PC-3 (cell line): ENCODE measurements around the gene VIPR2. TPM values are rescaled to one million over a fixed set of nuclear protein-coding genes. Genes with fewer than 3 reads are reported as not detected.
"Not testable (repeated sequence)": the region's sequence is repeated elsewhere in the genome, so short reads cannot be mapped to it uniquely, and the experiment has no call there.

Experiments
- ATAC-seq: fragments of 200-7000 bp; cut with Tn5 transposase; 2 replicates; pipeline ENCODE4 v1.9.1; 2020; ENCODE audit warnings: mild to moderate bottlenecking, moderate library complexity
- BruUV-seq: library from RNA; stranded (reverse); fragments of 400-500 nt; replicated peaks from 2 replicates; lab custom pipeline; 2021; lab: Mats Ljungman, UMichigan
- CTCF ChIA-PET: fragments of 300-600 bp; sonication (Branson Sonifier 250); formaldehyde crosslinking; loops from one replicate; lab custom pipeline; 2022; ENCODE audit warnings: antibody characterized with exemption; lab: Charles Lee
- POLR2A ChIA-PET: fragments of 300-600 bp; sonication (Branson Sonifier 250); formaldehyde crosslinking; loops from one replicate; lab custom pipeline; 2022; ENCODE audit warnings: antibody characterized with exemption; ENCODE audit not compliant: unreplicated experiment; lab: Charles Lee
- DNase-seq: peaks from one replicate; pipeline ENCODE4 v3.0.0-alpha.2; 2015
- H2AFZ ChIP-seq: fragments of 300-600 bp; sonication (generic); 2 replicates; pipeline ENCODE4 v1.6.0; 2016; ENCODE audit warnings: antibody characterized with exemption, low read length
- H3F3A ChIP-seq: fragments of 300-600 bp; sonication (generic); one replicate; pipeline ENCODE4 v1.6.0; 2017; ENCODE audit warnings: antibody characterized with exemption, low read length, control low read depth, mild to moderate bottlenecking; ENCODE audit not compliant: unreplicated experiment
- H3K27ac ChIP-seq: fragments of 300-600 bp; sonication (generic); 2 replicates; pipeline ENCODE4 v1.5.1; 2016; ENCODE audit warnings: mild to moderate bottlenecking, low read length
- H3K27me3 ChIP-seq: fragments of 300-600 bp; sonication (generic); 2 replicates; pipeline ENCODE4 v1.6.1; 2016; ENCODE audit warnings: low read length, mixed read lengths
- H3K36me3 ChIP-seq: fragments of 300-600 bp; sonication (generic); 2 replicates; pipeline ENCODE4 v1.6.1; 2016; ENCODE audit warnings: low read depth, mixed run types, low read length, mixed read lengths
- H3K4me1 ChIP-seq: fragments of 300-600 bp; sonication (generic); 2 replicates; pipeline ENCODE4 v1.5.1; 2016; ENCODE audit warnings: low read length; ENCODE audit not compliant: insufficient read depth
- H3K4me2 ChIP-seq: fragments of 300-600 bp; sonication (generic); 2 replicates; pipeline ENCODE4 v1.6.0; 2016; ENCODE audit warnings: low read length
- H3K4me3 ChIP-seq: fragments of 300-600 bp; sonication (generic); 2 replicates; pipeline ENCODE4 v1.5.1; 2016; ENCODE audit warnings: mild to moderate bottlenecking, low read length, mixed read lengths
- H3K79me2 ChIP-seq: fragments of 300-600 bp; sonication (generic); 2 replicates; pipeline ENCODE4 v1.6.1; 2017; ENCODE audit warnings: low read length, mixed read lengths
- H3K9ac ChIP-seq: fragments of 300-600 bp; sonication (generic); 2 replicates; pipeline ENCODE4 v1.6.0; 2016; ENCODE audit warnings: mild to moderate bottlenecking, low read length
- H3K9me2 ChIP-seq: fragments of 300-600 bp; sonication (generic); replicated peaks from 2 replicates; pipeline ENCODE4 v1.6.1; 2016; ENCODE audit warnings: mixed run types, low read length, mixed read lengths
- H3K9me3 ChIP-seq: fragments of 300-600 bp; sonication (generic); 2 replicates; pipeline ENCODE4 v1.6.1; 2016; ENCODE audit warnings: low read length, mixed read lengths
- H4K20me1 ChIP-seq: fragments of 300-600 bp; sonication (generic); 2 replicates; pipeline ENCODE4 v1.6.1; 2016; ENCODE audit warnings: low read length, mixed read lengths
- CTCF ChIP-seq: fragments of 300-600 bp; sonication (generic); conservative IDR thresholded peaks from 2 replicates; pipeline ENCODE4 v1.5.1; 2017; ENCODE audit warnings: antibody characterized with exemption, low read depth, mild to moderate bottlenecking, low read length
- EZH2 ChIP-seq: fragments of 300-600 bp; sonication (generic); IDR thresholded peaks from one replicate; pipeline ENCODE4 v1.6.1; 2017; ENCODE audit warnings: antibody characterized with exemption, mild to moderate bottlenecking, low read length; ENCODE audit not compliant: unreplicated experiment
- EZH2phosphoT487 ChIP-seq: fragments of 300-600 bp; sonication (generic); IDR thresholded peaks from 2 replicates; pipeline ENCODE4 v1.6.1; 2018; ENCODE audit warnings: mild to moderate bottlenecking, antibody characterized with exemption, low read length, borderline replicate concordance
- intact Hi-C: fragments of 100-400 bp; cut with micrococcal nuclease; formaldehyde crosslinking; loops from 2 replicates; pipeline ENCODE4 v1.9.0; 2023
- total RNA-seq: library from RNA; depleted of rRNA; stranded (reverse); fragments of >200 nt; gene quantifications from 2 replicates; pipeline ENCODE4 v1.2.3, GENCODE V29; 2014

The VIPR2 gene
- total RNA-seq, 1 experiment from 2014 or later, result not detected

- Histone ChIP-seq H3K9me2 (no peaks in the 10 kb centered on the region), H3K4me1 (no peaks in the 10 kb centered on the region; the same call in 1 of the 2 replicates), H3K9ac (no peak overlapping the region), H3K27ac (no peak overlapping the region), H3F3A (no peaks in the 10 kb centered on the region), H3K79me2 (no peaks in the 10 kb centered on the region), H3K9me3 (no peaks in the 10 kb centered on the region), H3K36me3 (no peaks in the 10 kb centered on the region), H2AFZ (no peak overlapping the region), H4K20me1 (no peaks in the 10 kb centered on the region), H3K27me3 (peaks cover 40% of the 10 kb centered on the region), H3K4me2 (no peak overlapping the region), H3K4me3 (no peak overlapping the region)
- ATAC-seq (no peak), DNase-seq (no peak)
- POLR2A ChIA-PET, result no interaction called here
- intact Hi-C loops, result no loop called here
- CTCF ChIA-PET, result no interaction called here
- no peak for TF ChIP-seq CTCF
- no peak for TF ChIP-seq EZH2
- no peak for TF ChIP-seq EZH2phosphoT487
- BruUV-seq, result no TSS peak
These were observed 8.7 kb downstream of the VIPR2 start for GRCh38 chr7:159136013-159136412.

GRCh38 chr7:159132670-159133443, 11.8 kb downstream of the VIPR2 start:
- intact Hi-C loops, result loop anchor here (2.0 kb wide), 1 partner anchor 30 kb away; no protein-coding TSS in a partner anchor
- POLR2A ChIA-PET, H3K9me2 ChIP-seq: not testable (repeated sequence)

GRCh38 chr7:159130820-159131219, 13.8 kb downstream of the VIPR2 start:
- H3K79me2 ChIP-seq, result no peaks in the 10 kb centered on the region
- no peaks in the 10 kb centered on the region for H3K36me3 ChIP-seq
- no TSS peak for BruUV-seq
- CTCF ChIA-PET, result no interaction called here
- no peak overlapping the region for H3K4me3 ChIP-seq
- POLR2A ChIA-PET, result no interaction called here
- no peak for ATAC-seq
- no peak overlapping the region for H3K4me2 ChIP-seq
- DNase-seq, result no peak
- H3K27me3 ChIP-seq, result peaks cover 28% of the 10 kb centered on the region
- H3K27ac ChIP-seq, result no peak overlapping the region
- H4K20me1 ChIP-seq, result no peaks in the 10 kb centered on the region
- no peak overlapping the region for H2AFZ ChIP-seq
- no peaks in the 10 kb centered on the region for H3K4me1 ChIP-seq
- TF ChIP-seq EZH2 (no peak), CTCF (no peak), EZH2phosphoT487 (no peak)
- H3K9me2 ChIP-seq, result no peaks in the 10 kb centered on the region
- no peaks in the 10 kb centered on the region for H3K9me3 ChIP-seq
- H3K9ac ChIP-seq, result no peak overlapping the region
- no peaks in the 10 kb centered on the region for H3F3A ChIP-seq
- intact Hi-C loops, result no loop called here

More at GRCh38 chr7:159132670-159133443, 11.8 kb downstream of the VIPR2 start:
- H3K4me3 ChIP-seq, ATAC-seq, H3K4me2 ChIP-seq, H2AFZ ChIP-seq, H3F3A ChIP-seq, H3K4me1 ChIP-seq, H4K20me1 ChIP-seq, DNase-seq, H3K27ac ChIP-seq, BruUV-seq, H3K36me3 ChIP-seq, CTCF ChIA-PET, H3K79me2 ChIP-seq, H3K9ac ChIP-seq, H3K9me3 ChIP-seq: not testable (repeated sequence)
- H3K27me3 ChIP-seq, result peaks cover 11% of the 10 kb centered on the region
